Gastrocnemius medialis (tissue), 4 donors: ENCODE results near the gene INSL6.

Source experiments
- POLR2A ChIP-seq, 2 donors: fragments of 450-650 bp; IDR thresholded peaks; one replicate each; pipeline ENCODE4 v1.6.1; 2017; ENCODE audit warnings: antibody characterized with exemption in 2 of 2, mild to moderate bottlenecking in 2 of 2, moderate library complexity in 2 of 2
- TF ChIP-seq, protein P1 (sequence below), 5 experiments: fragments of 450-650 bp in 3 of 5; fragments of 200-600 bp in 2 of 5; sonication (generic) in 2 of 5; IDR thresholded peaks in 4 of 5; conservative IDR thresholded peaks in 1 of 5; 1 replicate in 4 of 5; 2 replicates in 1 of 5; pipeline ENCODE4 v1.5.1; 2016 to 2019; ENCODE audit warnings: antibody characterized with exemption in 5 of 5, mild to moderate bottlenecking in 3 of 5, moderate library complexity in 3 of 5

DNA sequence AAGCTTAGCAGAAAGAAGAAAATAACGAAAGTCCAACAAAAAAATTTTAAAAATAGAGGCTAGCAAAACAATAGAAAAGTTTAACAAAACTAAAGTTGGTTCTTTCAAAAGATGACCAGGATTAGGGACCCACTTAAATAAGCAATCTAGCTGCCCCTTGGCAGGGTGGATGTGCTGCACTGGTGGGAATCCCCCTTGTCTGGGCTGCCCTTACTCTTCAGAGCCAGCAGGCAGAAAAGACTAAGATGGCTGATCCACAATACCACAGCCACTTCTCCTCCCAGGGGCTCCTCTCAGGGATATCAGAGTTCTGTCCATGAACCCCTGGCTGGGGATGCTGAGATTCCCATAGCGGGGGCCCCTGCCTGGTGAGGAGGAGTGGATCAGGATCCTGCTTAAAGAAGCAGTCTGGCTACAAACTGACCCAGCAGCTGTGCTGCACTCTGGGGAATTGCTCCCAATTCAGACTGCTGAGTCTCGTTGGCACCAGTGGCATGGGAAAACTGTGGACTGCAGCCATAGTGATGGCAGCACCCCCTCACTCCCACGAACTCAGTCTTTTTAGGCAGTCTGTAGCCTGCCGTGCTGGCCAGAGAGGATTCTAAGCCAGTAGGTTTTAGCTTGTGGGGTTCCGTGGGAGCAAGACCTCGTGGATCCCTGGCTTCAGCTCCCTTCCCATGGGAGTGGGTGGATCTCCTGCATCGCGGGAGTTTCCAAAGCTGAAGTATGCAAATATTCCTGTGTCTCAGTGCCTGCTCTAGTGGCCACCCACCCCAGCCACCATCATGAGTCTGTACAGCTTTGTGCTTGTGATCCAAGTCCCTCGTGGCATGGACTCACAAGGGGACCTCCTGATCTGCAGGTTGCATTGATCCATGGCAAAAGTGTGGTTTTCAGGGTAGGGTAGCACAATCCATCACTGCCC lies 2.9 kb upstream of the INSL6 start:
- TF ChIP-seq, protein P1, sequence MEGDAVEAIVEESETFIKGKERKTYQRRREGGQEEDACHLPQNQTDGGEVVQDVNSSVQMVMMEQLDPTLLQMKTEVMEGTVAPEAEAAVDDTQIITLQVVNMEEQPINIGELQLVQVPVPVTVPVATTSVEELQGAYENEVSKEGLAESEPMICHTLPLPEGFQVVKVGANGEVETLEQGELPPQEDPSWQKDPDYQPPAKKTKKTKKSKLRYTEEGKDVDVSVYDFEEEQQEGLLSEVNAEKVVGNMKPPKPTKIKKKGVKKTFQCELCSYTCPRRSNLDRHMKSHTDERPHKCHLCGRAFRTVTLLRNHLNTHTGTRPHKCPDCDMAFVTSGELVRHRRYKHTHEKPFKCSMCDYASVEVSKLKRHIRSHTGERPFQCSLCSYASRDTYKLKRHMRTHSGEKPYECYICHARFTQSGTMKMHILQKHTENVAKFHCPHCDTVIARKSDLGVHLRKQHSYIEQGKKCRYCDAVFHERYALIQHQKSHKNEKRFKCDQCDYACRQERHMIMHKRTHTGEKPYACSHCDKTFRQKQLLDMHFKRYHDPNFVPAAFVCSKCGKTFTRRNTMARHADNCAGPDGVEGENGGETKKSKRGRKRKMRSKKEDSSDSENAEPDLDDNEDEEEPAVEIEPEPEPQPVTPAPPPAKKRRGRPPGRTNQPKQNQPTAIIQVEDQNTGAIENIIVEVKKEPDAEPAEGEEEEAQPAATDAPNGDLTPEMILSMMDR (IDR thresholded peaks at IDR 0.05 in 4 of 5, conservative IDR thresholded peaks at IDR 0.05 in 1 of 5), result no peak
- TF ChIP-seq POLR2A (IDR thresholded peaks at IDR 0.05), result no peak
